ENCODE data around the gene DHPS.

The DHPS gene

GRCh38 chr19:12695514-12695913 is 13.8 kb upstream of the DHPS start:
- Histone ChIP-seq H3K14ac (ENCODE audit: low read length) (no peak overlapping the region), H3K27ac (replicated peaks; ENCODE audit: low read length) (no peak overlapping the region), H2BK120ac (ENCODE audit: low read depth, low read length) (no peak overlapping the region), H3K9ac (ENCODE audit: low read depth, low read length, poor library complexity) (peak overlapping the region; percentile 39), H3K23ac (ENCODE audit: low read depth, low read length, poor library complexity) (no peak overlapping the region), H3K4me3 (ENCODE audit: low read length in 2 of 2) (peak overlapping the region in 1 of 2 donors; percentile 99), H4K91ac (ENCODE audit: low read depth, low read length, poor library complexity) (no peak overlapping the region), H2AK5ac (ENCODE audit: low read depth, low read length) (no peak overlapping the region), H3K36me3 (replicated peaks in 1 of 2; ENCODE audit: control insufficient read depth in 2 of 2, insufficient read depth in 2 of 2, low read length in 2 of 2) (peaks cover 15 to 25% of the 10 kb centered on the region in 2 donors), H3K4me1 (ENCODE audit: control insufficient read depth in 2 of 2, insufficient read depth in 1 of 2, low read depth in 1 of 2, low read length in 2 of 2) (peaks cover 3% of the 10 kb centered on the region in 2 donors), H3K18ac (ENCODE audit: low read length) (no peak overlapping the region), H3K9me3 (replicated peaks in 1 of 2; ENCODE audit: control insufficient read depth in 2 of 2, insufficient read depth in 1 of 2, low read depth in 1 of 2, low read length in 2 of 2) (no peaks in the 10 kb centered on the region), H4K8ac (ENCODE audit: low read depth, low read length) (no peak overlapping the region), H2BK5ac (ENCODE audit: low read length) (no peak overlapping the region), H2BK15ac (ENCODE audit: low read length) (no peak overlapping the region), H2AFZ (ENCODE audit: low read length) (peak overlapping the region; percentile 97), H3K4ac (ENCODE audit: low read length) (no peak overlapping the region), H2BK12ac (ENCODE audit: low read length) (no peak overlapping the region), H3K27me3 (ENCODE audit: control insufficient read depth in 3 of 3, insufficient read depth in 3 of 3, low read depth in 1 of 3, low read length in 3 of 3) (no peaks in the 10 kb centered on the region), H3K4me2 (ENCODE audit: insufficient read depth, low read length, poor library complexity, severe bottlenecking) (peak overlapping the region; percentile 98), H3K79me1 (ENCODE audit: low read depth, low read length) (peaks cover 2% of the 10 kb centered on the region)
- no CpG with 5 or more reads among the region's 1 CpG for WGBS, 2 donors (ENCODE audit: extremely low coverage in 2 of 2, insufficient read length in 2 of 2, insufficient replicate concordance in 1 of 2)
- DNase-seq (ENCODE audit: low spot score) = no peak

GRCh38 chr19:12695096-12695495 is 13.4 kb upstream of the DHPS start:
- H3K9me3 ChIP-seq (replicated peaks in 1 of 2; ENCODE audit: control insufficient read depth in 2 of 2, insufficient read depth in 1 of 2, low read depth in 1 of 2, low read length in 2 of 2) = no peaks in the 10 kb centered on the region
- no peak overlapping the region for H3K23ac ChIP-seq (ENCODE audit: low read depth, low read length, poor library complexity)
- no peak overlapping the region for H3K27ac ChIP-seq (replicated peaks; ENCODE audit: low read length)
- no peak overlapping the region for H3K4ac ChIP-seq (ENCODE audit: low read length)
- no peak for DNase-seq (ENCODE audit: low spot score)
- H2AK5ac ChIP-seq (ENCODE audit: low read depth, low read length) = no peak overlapping the region
- no peaks in the 10 kb centered on the region for H3K27me3 ChIP-seq (ENCODE audit: control insufficient read depth in 3 of 3, insufficient read depth in 3 of 3, low read depth in 1 of 3, low read length in 3 of 3)
- no peak overlapping the region for H2AFZ ChIP-seq (ENCODE audit: low read length)
- no peak overlapping the region for H4K8ac ChIP-seq (ENCODE audit: low read depth, low read length)
- H3K36me3 ChIP-seq (replicated peaks in 1 of 2; ENCODE audit: control insufficient read depth in 2 of 2, insufficient read depth in 2 of 2, low read length in 2 of 2) = peaks cover 13 to 21% of the 10 kb centered on the region in 2 donors
- no peak overlapping the region for H2BK5ac ChIP-seq (ENCODE audit: low read length)
- no peak overlapping the region for H4K91ac ChIP-seq (ENCODE audit: low read depth, low read length, poor library complexity)
- peaks cover 3% of the 10 kb centered on the region in 2 donors for H3K4me1 ChIP-seq (ENCODE audit: control insufficient read depth in 2 of 2, insufficient read depth in 1 of 2, low read depth in 1 of 2, low read length in 2 of 2)
- H3K9ac ChIP-seq (ENCODE audit: low read depth, low read length, poor library complexity) = no peak overlapping the region
- no CpG with 5 or more reads among the region's 2 CpGs for WGBS, 2 donors (ENCODE audit: extremely low coverage in 2 of 2, insufficient read length in 2 of 2, insufficient replicate concordance in 1 of 2)
- no peak overlapping the region for H2BK120ac ChIP-seq (ENCODE audit: low read depth, low read length)
- H3K4me3 ChIP-seq (ENCODE audit: low read length in 2 of 2) = peak overlapping the region in 1 of 2 donors; percentile 99
- no peak overlapping the region for H2BK12ac ChIP-seq (ENCODE audit: low read length)
- no peak overlapping the region for H3K18ac ChIP-seq (ENCODE audit: low read length)
- no peak overlapping the region for H3K4me2 ChIP-seq (ENCODE audit: insufficient read depth, low read length, poor library complexity, severe bottlenecking)
- no peak overlapping the region for H3K14ac ChIP-seq (ENCODE audit: low read length)
- no peak overlapping the region for H2BK15ac ChIP-seq (ENCODE audit: low read length)
- H3K79me1 ChIP-seq (ENCODE audit: low read depth, low read length) = peaks cover 2% of the 10 kb centered on the region

GRCh38 chr19:12694641-12695040 is 13.0 kb upstream of the DHPS start:
- Histone ChIP-seq H3K18ac (ENCODE audit: low read length) (no peak overlapping the region), H3K27ac (replicated peaks; ENCODE audit: low read length) (no peak overlapping the region), H4K8ac (ENCODE audit: low read depth, low read length) (no peak overlapping the region), H3K9me3 (replicated peaks in 1 of 2; ENCODE audit: control insufficient read depth in 2 of 2, insufficient read depth in 1 of 2, low read depth in 1 of 2, low read length in 2 of 2) (no peaks in the 10 kb centered on the region), H3K4me1 (ENCODE audit: control insufficient read depth in 2 of 2, insufficient read depth in 1 of 2, low read depth in 1 of 2, low read length in 2 of 2) (peaks cover 3% of the 10 kb centered on the region in 2 donors), H3K9ac (ENCODE audit: low read depth, low read length, poor library complexity) (no peak overlapping the region), H3K4ac (ENCODE audit: low read length) (no peak overlapping the region), H2BK15ac (ENCODE audit: low read length) (no peak overlapping the region), H3K14ac (ENCODE audit: low read length) (no peak overlapping the region), H3K4me3 (ENCODE audit: low read length in 2 of 2) (peak overlapping the region; percentile 23 to 99), H3K4me2 (ENCODE audit: insufficient read depth, low read length, poor library complexity, severe bottlenecking) (no peak overlapping the region), H3K27me3 (ENCODE audit: control insufficient read depth in 3 of 3, insufficient read depth in 3 of 3, low read depth in 1 of 3, low read length in 3 of 3) (no peaks in the 10 kb centered on the region), H3K79me1 (ENCODE audit: low read depth, low read length) (peaks cover 4% of the 10 kb centered on the region), H2BK12ac (ENCODE audit: low read length) (no peak overlapping the region), H4K91ac (ENCODE audit: low read depth, low read length, poor library complexity) (no peak overlapping the region), H2BK5ac (ENCODE audit: low read length) (no peak overlapping the region), H2AK5ac (ENCODE audit: low read depth, low read length) (no peak overlapping the region), H2AFZ (ENCODE audit: low read length) (no peak overlapping the region), H3K36me3 (replicated peaks in 1 of 2; ENCODE audit: control insufficient read depth in 2 of 2, insufficient read depth in 2 of 2, low read length in 2 of 2) (peaks cover 9 to 20% of the 10 kb centered on the region in 2 donors), H2BK120ac (ENCODE audit: low read depth, low read length) (no peak overlapping the region), H3K23ac (ENCODE audit: low read depth, low read length, poor library complexity) (peak overlapping the region; percentile 5)
- no CpG with 5 or more reads among the region's 16 CpGs for WGBS, 2 donors (ENCODE audit: extremely low coverage in 2 of 2, insufficient read length in 2 of 2, insufficient replicate concordance in 1 of 2)
- DNase-seq (ENCODE audit: low spot score) = no peak

GRCh38 chr19:12692960-12693359 is 11.3 kb upstream of the DHPS start:
- Histone ChIP-seq H3K4me3 (ENCODE audit: low read length in 2 of 2) (no peak overlapping the region), H2BK12ac (ENCODE audit: low read length) (no peak overlapping the region), H3K36me3 (replicated peaks in 1 of 2; ENCODE audit: control insufficient read depth in 2 of 2, insufficient read depth in 2 of 2, low read length in 2 of 2) (peaks cover 4 to 5% of the 10 kb centered on the region in 2 donors), H3K4ac (ENCODE audit: low read length) (no peak overlapping the region), H3K79me1 (ENCODE audit: low read depth, low read length) (peaks cover 4% of the 10 kb centered on the region), H3K9ac (ENCODE audit: low read depth, low read length, poor library complexity) (no peak overlapping the region), H3K9me3 (replicated peaks in 1 of 2; ENCODE audit: control insufficient read depth in 2 of 2, insufficient read depth in 1 of 2, low read depth in 1 of 2, low read length in 2 of 2) (no peaks in the 10 kb centered on the region), H2AK5ac (ENCODE audit: low read depth, low read length) (no peak overlapping the region), H3K4me2 (ENCODE audit: insufficient read depth, low read length, poor library complexity, severe bottlenecking) (no peak overlapping the region), H3K4me1 (ENCODE audit: control insufficient read depth in 2 of 2, insufficient read depth in 1 of 2, low read depth in 1 of 2, low read length in 2 of 2) (peaks cover 3% of the 10 kb centered on the region in 2 donors), H2BK120ac (ENCODE audit: low read depth, low read length) (no peak overlapping the region), H3K27me3 (ENCODE audit: control insufficient read depth in 3 of 3, insufficient read depth in 3 of 3, low read depth in 1 of 3, low read length in 3 of 3) (no peaks in the 10 kb centered on the region), H3K23ac (ENCODE audit: low read depth, low read length, poor library complexity) (no peak overlapping the region), H3K14ac (ENCODE audit: low read length) (no peak overlapping the region), H4K91ac (ENCODE audit: low read depth, low read length, poor library complexity) (no peak overlapping the region), H2AFZ (ENCODE audit: low read length) (no peak overlapping the region), H3K18ac (ENCODE audit: low read length) (no peak overlapping the region), H2BK15ac (ENCODE audit: low read length) (no peak overlapping the region), H4K8ac (ENCODE audit: low read depth, low read length) (no peak overlapping the region), H3K27ac (replicated peaks; ENCODE audit: low read length) (no peak overlapping the region), H2BK5ac (ENCODE audit: low read length) (no peak overlapping the region)
- WGBS, 2 donors (ENCODE audit: extremely low coverage in 2 of 2, insufficient read length in 2 of 2, insufficient replicate concordance in 1 of 2) = no CpG with 5 or more reads among the region's 5 CpGs
- DNase-seq (ENCODE audit: low spot score) = no peak
